ENCODE results near the gene NXPH3.

- TF ChIP-seq CTCF (IDR thresholded peaks at IDR 0.05) (no peak), POLR2AphosphoS5 (IDR thresholded peaks at IDR 0.05) (no peak)
Observed at GRCh38 chr17:49574945-49575678, 559 bp upstream of the NXPH3 start.
